ENCODE measurements around the gene DLGAP4.

The DLGAP4 gene

DNA sequence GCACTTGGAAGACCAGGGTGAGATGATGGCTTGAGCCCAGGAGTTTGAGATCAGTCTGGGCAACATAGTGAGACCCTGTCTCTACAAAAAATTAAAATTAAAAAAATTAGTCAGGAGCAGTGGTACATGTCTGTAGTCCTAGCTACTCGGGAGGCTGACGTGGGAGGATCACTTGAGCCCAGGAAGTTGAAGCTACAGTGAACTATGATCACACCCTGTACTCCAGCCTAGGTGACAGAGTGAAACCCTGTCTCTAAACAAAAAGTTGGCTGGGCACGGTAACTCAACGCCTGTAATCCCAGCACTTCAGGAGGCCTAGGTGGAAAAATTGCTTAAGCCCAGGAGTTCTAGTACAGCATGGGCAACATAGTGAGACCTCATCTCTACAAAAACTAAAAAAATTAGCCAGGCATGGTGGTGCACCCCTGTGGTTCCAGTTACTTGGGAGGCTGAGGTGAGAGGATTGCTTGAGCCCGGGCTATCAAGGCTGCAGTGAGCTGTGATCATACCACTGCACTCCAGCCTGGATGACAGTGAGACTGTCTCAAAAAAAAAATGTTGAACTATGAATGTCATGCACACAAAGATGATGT is 174.4 kb downstream of the DLGAP4 start:
- DNase-seq, result no peak

DNA sequence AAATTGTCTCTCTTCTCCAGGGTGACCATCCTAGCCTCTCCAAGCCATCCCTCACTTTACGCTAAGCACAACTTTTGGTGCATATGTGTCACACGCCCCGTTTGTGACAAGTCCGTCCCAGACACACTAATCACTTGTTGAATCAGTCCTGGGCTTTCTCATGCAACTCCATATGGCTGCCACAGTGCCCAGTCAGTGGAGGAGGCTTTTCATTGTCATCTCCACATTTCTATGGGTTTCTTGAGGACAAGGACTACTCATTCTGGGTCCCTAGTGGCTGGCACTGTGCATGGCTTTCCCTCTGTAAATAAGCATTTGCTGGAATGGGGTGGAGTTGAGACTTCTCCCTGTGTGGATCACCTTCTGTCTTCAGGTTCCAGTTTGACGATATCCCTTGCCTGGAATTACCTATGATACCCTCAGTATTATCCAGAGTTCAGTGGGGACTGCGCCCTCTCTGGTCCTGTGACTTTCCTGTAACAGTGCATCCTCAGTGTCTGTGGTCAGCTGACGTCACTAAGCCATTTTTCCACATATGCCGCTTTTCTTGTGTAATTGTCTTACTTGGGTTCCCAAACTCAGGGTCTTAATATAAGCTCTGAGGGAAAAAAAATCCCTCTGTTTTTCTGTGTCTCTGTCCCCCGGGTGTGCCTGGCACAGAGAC is 175.4 kb downstream of the DLGAP4 start:
- DNase-seq, result no peak

GRCh38 chr20:36482044-36482473 is 175.9 kb downstream of the DLGAP4 start:
- peak in 1 of 2 experiments; percentile 16 for DNase-seq

GRCh38 chr20:36483209-36483918 is 177.2 kb downstream of the DLGAP4 start:
- DNase-seq, result no peak

DNA sequence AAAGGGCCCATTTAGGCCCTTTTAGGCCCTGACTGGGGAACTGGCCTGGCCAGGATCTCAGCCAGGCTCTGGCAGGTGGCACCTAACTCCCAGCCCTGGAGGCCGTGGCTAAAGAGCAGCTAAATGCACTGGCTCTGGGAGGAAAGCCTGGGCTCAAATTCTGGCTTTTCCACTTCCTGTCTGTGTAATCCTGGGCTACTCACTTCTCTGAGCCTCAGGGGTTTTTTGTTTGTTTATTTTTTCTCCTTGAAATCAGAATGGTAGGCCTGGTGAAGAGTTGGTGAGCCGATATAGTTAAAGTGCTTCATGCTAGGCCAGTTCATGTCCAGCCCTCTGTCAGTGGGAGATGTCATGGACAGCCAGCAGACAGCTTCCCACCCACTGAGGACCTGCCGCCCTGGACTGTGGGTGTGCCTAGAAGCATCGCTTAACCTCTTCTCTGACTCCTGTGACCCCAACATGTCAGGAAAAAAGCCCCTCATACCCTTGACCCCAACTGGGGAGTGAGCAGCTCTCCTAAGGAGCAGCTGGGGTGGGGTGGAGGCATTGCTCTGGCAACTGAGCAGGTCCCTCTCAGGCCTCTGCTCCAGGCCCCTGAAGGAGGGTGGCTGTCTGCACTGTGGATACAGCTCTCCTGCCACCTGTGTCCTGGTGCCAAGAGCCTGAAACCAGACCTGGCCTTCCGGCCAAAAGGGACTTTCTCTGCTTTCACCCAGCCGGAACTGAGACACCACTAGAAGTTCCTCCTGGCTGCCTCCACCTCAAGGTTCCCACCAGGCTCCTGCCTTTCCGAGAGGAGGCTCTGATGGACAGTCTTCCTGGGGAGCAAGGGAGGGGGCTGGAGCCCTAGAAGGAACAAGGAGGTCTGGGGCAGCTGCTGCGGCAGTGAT is 178.0 kb downstream of the DLGAP4 start:
- DNase-seq, result no peak

- no peak for DNase-seq
Observed at GRCh38 chr20:36485286-36485685, 179.1 kb downstream of the DLGAP4 start.

DNA sequence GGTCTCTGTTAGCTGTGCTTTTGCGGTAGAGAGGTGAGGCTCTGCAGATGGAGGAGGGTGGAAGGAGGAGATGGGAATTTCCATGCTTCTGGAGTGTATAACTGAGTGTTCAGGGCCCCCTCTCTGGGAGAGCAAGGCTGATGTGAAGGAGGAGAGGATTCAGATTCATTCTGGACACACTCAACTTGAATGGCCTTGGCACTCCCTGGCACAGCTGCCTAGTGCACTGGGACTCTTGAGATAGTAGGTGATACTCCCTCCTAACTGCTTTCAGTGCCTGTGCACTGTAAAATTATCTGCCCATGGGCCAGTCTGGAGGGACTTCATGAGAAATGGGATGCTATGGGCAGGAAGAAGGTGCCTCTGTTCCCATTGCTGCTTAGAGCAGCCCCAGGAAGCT is 180.9 kb downstream of the DLGAP4 start:
- DNase-seq, result no peak

DNA sequence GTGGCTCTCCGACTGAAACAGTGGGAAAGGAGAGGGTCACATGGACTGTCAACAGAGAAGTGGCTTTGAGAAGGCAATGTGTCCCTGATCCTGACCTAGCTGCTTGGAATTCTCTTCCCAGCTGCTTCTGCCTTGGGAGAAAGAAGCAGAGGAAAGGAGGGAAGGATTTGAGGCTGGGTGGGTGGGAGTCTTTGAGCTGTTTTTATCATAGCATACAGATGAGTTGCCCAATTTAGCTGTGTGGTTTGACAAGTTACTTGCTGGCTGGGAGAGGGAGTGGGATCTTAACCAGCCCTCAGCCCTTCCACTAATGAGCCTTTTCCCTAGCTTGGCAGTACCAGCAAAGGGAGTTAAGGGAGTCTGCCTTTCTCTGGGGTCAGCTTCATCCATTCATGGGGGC is 184.1 kb downstream of the DLGAP4 start:
- DNase-seq, result no peak

DNA sequence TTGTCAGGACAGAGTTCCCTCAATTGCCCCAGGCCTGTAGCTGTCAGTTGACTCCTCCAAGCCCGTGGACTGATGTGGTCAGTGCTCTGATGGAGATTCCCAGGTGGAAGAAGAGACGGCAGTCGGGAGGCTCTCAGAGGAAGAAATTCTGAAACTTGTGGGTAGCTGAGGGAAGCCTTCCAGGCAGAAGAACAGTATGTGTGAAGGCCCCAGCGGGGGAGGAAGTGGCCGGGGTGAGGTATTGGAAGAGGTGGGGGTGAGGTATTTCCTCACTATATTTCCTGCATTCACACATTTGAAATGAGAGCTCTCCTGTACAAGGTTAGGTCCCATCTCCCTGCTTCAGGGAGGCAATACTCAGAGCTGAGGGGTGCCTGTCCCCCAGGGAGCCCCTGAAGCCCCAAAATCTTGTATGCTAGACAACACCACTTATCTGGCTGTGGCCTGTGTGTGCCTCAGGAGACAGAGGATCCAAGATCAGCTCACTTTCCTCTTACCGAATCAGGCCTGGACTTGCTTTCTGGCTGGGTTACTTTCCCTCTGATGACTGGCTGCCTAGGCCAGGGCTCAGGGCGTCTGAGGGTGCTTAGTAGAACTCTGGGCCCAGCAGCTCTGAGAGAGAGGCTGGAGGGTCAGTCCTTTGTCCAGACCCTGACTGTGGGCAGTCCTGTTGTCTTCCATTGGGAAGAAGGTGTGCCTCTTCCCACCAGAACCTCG is 185.9 kb downstream of the DLGAP4 start:
- no peak for DNase-seq

- peak in 1 of 2 experiments; percentile 24 for DNase-seq
Observed at GRCh38 chr20:36493051-36493800, 187.1 kb downstream of the DLGAP4 start.

- DNase-seq, result no peak
Observed at GRCh38 chr20:36493801-36494114, 187.6 kb downstream of the DLGAP4 start.

DNA sequence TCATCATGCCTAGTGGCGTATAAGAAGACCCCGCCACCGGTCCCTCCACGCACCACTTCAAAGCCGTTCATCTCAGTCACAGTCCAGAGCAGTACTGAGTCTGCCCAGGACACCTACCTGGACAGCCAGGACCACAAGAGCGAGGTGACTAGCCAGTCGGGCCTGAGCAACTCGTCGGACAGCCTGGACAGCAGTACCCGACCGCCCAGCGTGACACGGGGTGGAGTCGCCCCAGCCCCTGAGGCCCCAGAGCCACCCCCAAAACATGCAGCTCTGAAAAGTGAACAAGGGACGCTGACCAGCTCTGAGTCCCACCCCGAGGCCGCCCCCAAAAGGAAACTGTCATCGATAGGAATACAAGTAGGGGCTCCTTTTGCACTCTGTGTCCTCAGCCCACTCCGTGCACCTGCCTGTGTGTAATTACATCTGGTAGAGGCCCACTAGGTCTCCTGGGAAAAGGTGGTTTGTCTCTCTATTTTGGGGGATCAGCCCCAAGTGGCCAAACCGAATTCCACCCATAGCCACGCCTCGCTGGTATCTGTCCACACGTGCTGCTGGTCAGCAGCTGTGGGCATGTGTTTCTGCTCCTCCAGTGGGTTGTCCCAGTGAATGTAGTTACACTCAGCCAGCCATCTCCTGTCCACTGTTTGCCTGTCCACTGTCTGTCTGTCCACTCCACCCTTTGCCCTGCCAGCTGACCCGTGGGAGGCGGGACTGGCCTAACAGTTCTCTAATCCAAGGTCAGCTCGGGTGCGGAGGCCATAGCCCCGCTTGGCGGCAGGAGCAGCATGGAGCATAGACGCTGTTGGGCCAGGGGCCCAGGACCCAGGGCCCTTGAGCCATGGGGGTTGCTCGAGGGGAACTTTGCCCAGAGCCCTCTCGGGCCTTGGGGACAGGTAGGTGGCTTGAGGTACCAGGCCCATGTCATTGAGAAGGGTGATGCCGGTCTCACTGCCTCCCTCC is 190.8 kb downstream of the DLGAP4 start:
- DNase-seq, result no peak

DNA sequence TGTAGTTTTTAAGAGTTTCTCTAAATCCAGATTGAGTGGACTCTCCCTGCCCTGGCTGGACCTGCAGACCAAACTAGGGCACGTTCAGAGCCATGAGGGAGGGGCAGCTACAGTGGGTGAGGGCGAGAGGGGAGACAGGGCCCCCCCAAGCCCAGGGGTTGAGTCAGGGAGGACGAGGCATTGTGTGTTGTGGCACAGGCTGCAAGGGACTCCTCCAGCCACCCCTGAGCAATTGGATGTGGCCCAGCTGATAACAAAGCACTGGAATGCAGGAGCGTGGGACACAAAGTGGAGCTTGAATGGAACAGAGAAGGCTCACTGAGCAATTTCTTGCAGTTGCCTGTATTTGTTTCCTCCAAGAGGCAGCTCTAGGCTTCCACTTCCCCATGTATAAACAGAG is 191.7 kb downstream of the DLGAP4 start:
- no peak for DNase-seq

GRCh38 chr20:36498386-36499179 is 192.4 kb downstream of the DLGAP4 start:
- no peak for DNase-seq

DNA sequence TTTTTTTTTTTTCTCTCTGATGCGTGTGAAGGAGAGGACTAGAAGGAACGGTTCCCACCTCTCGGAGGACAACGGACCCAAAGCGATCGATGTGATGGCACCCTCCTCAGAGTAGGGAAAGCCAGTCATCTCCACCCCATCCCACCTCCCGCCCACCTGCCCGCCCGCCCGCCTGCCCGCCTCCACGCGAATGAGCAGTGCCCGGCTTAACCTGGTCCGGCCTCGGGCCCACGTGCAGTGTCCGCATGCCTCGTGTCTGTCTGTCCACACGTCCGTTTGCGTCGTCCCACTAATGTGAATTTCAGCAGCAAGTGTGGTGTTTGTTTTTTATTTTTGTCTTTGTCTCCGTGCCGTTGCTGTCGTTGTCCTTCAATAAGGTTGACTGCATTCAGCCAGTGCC is 193.1 kb downstream of the DLGAP4 start:
- no peak for DNase-seq

DNA sequence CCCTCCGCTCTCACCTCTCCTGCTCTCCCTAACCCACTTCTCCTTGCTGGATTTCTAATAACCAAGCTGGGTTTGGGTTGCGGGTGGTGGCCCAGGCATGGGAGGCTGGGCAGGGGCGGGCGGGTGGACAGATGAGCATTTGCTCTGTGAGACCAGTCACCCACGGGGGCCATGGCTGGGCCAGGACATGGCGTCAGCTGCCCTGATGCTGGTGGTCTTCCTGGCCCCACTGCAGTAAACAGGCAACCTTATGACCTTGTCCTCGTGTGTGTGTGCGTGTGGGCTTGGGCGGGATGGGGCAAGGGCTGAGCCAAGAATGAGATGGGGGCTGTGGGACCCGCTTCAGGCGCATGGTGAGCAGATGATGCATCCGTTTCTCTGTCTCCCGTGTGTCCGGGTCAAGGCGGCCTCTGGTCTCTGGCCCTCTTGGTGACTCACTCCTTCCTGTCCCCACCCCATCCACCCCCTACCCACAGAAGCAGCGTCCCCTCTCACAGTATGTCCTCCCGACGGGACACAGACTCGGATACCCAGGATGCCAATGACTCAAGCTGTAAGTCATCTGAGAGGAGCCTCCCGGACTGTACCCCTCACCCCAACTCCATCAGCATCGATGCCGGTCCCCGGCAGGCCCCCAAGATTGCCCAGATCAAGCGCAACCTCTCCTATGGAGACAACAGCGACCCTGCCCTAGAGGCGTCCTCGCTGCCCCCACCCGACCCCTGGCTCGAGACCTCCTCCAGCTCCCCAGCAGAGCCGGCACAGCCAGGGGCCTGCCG is 193.8 kb downstream of the DLGAP4 start:
- DNase-seq, result no peak

- no peak for DNase-seq
Observed at GRCh38 chr20:36501367-36502006, 195.3 kb downstream of the DLGAP4 start.

DNA sequence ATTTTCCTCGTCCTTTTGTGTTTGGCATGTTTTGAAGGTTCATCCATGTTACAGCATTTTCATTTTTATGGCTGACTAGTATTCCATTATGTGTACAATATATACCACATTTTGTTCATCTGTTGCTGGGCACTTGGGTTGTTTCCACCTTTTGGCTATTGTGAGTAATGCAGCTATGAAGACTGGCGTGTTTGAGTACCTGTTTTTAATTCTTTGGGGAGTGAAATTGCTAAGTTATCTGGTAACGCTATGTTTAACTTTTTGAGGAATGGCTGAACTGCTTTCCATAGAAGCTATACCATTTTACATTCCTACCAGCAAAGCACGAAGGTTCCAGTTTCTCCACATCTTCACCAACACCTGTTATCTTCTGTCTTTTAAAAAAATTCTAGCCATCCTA is 198.2 kb downstream of the DLGAP4 start:
- no peak for DNase-seq
